GM08714 (cell line): Measurements from ENCODE around the gene TRAPPC12.
"Not testable (repeated sequence)": the region's sequence is repeated elsewhere in the genome, so short reads cannot be mapped to it uniquely, and the experiment has no call there.

ENCODE experiments used
- H3K4me3 ChIP-seq: fragments of 200-500 bp; sonication (Bioruptor generic); 2 replicates; pipeline ENCODE4 v1.5.1; 2014; ENCODE audit warnings: mild to moderate bottlenecking, low read length, inconsistent platforms
- ZNF274 ChIP-seq: IDR thresholded peaks from 2 replicates; pipeline ENCODE4 v1.6.1; 2012; ENCODE audit warnings: mild to moderate bottlenecking, low read depth, low read length

Gene TRAPPC12

GRCh38 chr2:3355951-3356569 lies 23.4 kb upstream of the TRAPPC12 start:
- no peak for TF ChIP-seq ZNF274
- H3K4me3 ChIP-seq: no peak overlapping the region

GRCh38 chr2:3356799-3357198 lies 22.7 kb upstream of the TRAPPC12 start:
- no peak for TF ChIP-seq ZNF274
- H3K4me3 ChIP-seq: no peak overlapping the region

GRCh38 chr2:3357446-3357845 lies 22.0 kb upstream of the TRAPPC12 start:
- H3K4me3 ChIP-seq: not testable (repeated sequence)

GRCh38 chr2:3357926-3358325 lies 21.6 kb upstream of the TRAPPC12 start:
- TF ChIP-seq ZNF274: no peak
- H3K4me3 ChIP-seq: no peak overlapping the region

GRCh38 chr2:3361518-3362389 lies 17.7 kb upstream of the TRAPPC12 start:
- no peak for TF ChIP-seq ZNF274
- H3K4me3 ChIP-seq: no peak overlapping the region

GRCh38 chr2:3365219-3365618 lies 14.3 kb upstream of the TRAPPC12 start:
- TF ChIP-seq ZNF274: no peak
- no peak overlapping the region for H3K4me3 ChIP-seq

- H3K4me3 ChIP-seq: no peak overlapping the region
- TF ChIP-seq ZNF274: 0 out of 2 replicates have a peak, but pooled peaks have one; percentile 24
Observed at GRCh38 chr2:3368261-3368722, 11.2 kb upstream of the TRAPPC12 start.

- not testable (repeated sequence) for H3K4me3 ChIP-seq
Observed at GRCh38 chr2:3369340-3370181, 9.9 kb upstream of the TRAPPC12 start.

- TF ChIP-seq ZNF274: no peak
- peak overlapping the region; percentile 96 for H3K4me3 ChIP-seq
Observed at GRCh38 chr2:3376821-3377220, 2.7 kb upstream of the TRAPPC12 start.

GRCh38 chr2:3377279-3377611 lies 2.2 kb upstream of the TRAPPC12 start:
- peak overlapping the region; percentile 96 for H3K4me3 ChIP-seq
- TF ChIP-seq ZNF274: no peak

GRCh38 chr2:3377612-3378432 lies 1.7 kb upstream of the TRAPPC12 start, which contains the start of gene EIPR1:
Gene EIPR1, minus strand, starts transcription at chr2:3377818. Its CDS starts 129 bp downstream, at chr2:3377689.
- peak within 1 kb of the TSS; percentile 96 for H3K4me3 ChIP-seq
- no peak for TF ChIP-seq ZNF274

- H3K4me3 ChIP-seq: peak overlapping the region; percentile 87
- TF ChIP-seq ZNF274: no peak
Observed at GRCh38 chr2:3379339-3379646, 201 bp upstream of the TRAPPC12 start.

GRCh38 chr2:3386448-3386958 lies 7.0 kb downstream of the TRAPPC12 start:
- no peak for TF ChIP-seq ZNF274
- H3K4me3 ChIP-seq: no peak overlapping the region

GRCh38 chr2:3387011-3387410 lies 7.5 kb downstream of the TRAPPC12 start:
- TF ChIP-seq ZNF274: no peak
- H3K4me3 ChIP-seq: no peak overlapping the region
